ENCODE data around the gene GBE1. TPM values are rescaled to one million over a fixed set of nuclear protein-coding genes. Genes with fewer than 3 reads are reported as not detected.
"Not testable (repeated sequence)": the region's sequence is repeated elsewhere in the genome, so short reads cannot be mapped to it uniquely, and the experiment has no call there.

GBE1 gene
- polyA plus RNA-seq, 3 donors, result 26.8 to 32.2 (median 28.5) TPM

- no peak for DNase-seq (ENCODE audit: extremely low read depth in 1 of 11, low read depth in 9 of 11, low spot score in 4 of 11)
These were observed 261.4 kb downstream of the GBE1 start for GRCh38 chr3:81500039-81500438.

- no peak for DNase-seq (ENCODE audit: extremely low read depth in 1 of 11, low read depth in 9 of 11, low spot score in 4 of 11)
These were observed 263.7 kb downstream of the GBE1 start for GRCh38 chr3:81497572-81498251.

DNA sequence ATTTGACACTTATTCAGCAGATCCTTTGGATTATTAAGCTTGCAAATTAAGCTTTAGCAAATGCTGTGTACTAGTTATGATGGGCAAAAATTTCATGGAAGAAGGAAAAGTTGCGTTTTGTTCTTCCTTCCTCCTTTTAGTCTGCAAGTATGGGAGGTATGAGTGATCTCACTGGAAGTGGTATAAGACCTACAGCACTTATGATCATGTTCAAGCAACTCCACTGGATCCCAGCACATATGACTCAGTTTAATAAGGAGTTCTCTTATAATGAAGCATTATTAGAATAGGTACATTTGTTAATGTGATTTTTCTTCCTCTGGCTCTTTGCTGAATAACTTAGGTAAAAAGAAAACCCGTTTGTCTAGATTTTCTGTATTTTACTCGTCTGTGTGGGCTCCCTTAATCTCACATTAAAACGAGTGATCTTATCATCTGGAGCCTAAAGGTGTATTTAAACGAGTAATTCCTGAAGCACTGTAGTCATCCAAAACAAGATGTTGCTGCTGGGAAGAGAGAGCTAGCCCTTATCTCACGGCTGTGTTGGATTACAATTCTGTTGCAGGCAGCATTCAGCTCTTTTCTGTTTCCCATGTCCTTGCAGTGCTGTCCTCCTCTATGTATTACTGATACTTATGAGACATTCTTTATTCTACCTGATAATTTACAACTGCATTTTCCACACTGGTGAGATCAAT is 264.9 kb downstream of the GBE1 start:
- DNase-seq (ENCODE audit: extremely low read depth in 1 of 11, low read depth in 9 of 11, low spot score in 4 of 11), result no peak

- not testable (repeated sequence) for DNase-seq (ENCODE audit: extremely low read depth in 1 of 11, low read depth in 9 of 11, low spot score in 4 of 11)
These were observed 269.0 kb downstream of the GBE1 start for GRCh38 chr3:81492471-81492870.

- no peak for DNase-seq (ENCODE audit: extremely low read depth in 1 of 11, low read depth in 9 of 11, low spot score in 4 of 11)
These were observed 269.4 kb downstream of the GBE1 start for GRCh38 chr3:81492040-81492439.

- peak; percentile 39 to 75 (median 70) for DNase-seq (ENCODE audit: extremely low read depth in 1 of 11, low read depth in 9 of 11, low spot score in 4 of 11)
These were observed 270.7 kb downstream of the GBE1 start for GRCh38 chr3:81490541-81491288.

GRCh38 chr3:81485444-81485865 is 276.0 kb downstream of the GBE1 start:
- no peak for DNase-seq (ENCODE audit: extremely low read depth in 1 of 11, low read depth in 9 of 11, low spot score in 4 of 11)

DNA sequence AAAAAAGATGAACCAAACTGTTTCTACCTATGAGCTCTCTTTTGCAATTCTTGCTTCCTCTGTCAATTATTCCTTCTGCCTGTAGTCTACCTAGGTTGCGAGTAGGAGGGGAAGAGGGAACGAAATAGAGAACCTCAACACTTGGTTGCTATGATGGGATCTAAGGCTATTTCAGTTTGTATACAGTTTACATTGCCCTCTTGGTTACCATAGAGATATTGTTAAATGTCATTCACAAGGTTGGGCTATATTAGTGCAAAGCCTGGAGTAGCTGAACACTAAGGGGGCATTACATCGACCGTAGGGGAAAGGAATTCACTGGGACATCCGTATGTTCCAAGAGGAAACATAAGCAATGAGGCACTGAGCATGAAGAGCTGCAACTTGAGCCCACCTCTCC is 276.9 kb downstream of the GBE1 start:
- DNase-seq (ENCODE audit: extremely low read depth in 1 of 11, low read depth in 9 of 11, low spot score in 4 of 11), result no peak

DNA sequence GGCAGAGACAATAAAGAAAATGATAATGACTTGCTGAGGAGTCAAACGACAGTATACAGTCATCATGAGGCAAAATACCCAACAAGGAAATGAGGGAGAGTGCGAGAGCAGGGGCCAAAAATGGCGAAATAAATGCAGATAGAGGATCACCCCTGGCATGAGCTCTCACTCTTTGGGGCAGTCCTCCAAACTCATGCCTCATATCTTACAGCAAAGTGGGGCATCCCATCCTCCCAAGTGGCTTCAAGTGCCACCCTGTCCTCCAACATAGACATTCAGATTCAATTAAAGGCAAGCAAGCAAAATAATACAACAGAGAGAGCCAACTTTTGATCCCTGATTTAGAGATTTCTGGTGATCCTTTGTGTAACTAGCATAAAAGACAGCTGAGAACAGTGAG is 278.4 kb downstream of the GBE1 start:
- no peak for DNase-seq (ENCODE audit: extremely low read depth in 1 of 11, low read depth in 9 of 11, low spot score in 4 of 11)

GRCh38 chr3:81477740-81478139 is 283.7 kb downstream of the GBE1 start:
- DNase-seq (ENCODE audit: extremely low read depth in 1 of 11, low read depth in 9 of 11, low spot score in 4 of 11), result no peak

GRCh38 chr3:81476692-81477091 is 284.8 kb downstream of the GBE1 start:
- DNase-seq (ENCODE audit: extremely low read depth in 1 of 11, low read depth in 9 of 11, low spot score in 4 of 11), result no peak

GRCh38 chr3:81472600-81473362 is 288.7 kb downstream of the GBE1 start:
- no peak for DNase-seq (ENCODE audit: extremely low read depth in 1 of 11, low read depth in 9 of 11, low spot score in 4 of 11)

DNA sequence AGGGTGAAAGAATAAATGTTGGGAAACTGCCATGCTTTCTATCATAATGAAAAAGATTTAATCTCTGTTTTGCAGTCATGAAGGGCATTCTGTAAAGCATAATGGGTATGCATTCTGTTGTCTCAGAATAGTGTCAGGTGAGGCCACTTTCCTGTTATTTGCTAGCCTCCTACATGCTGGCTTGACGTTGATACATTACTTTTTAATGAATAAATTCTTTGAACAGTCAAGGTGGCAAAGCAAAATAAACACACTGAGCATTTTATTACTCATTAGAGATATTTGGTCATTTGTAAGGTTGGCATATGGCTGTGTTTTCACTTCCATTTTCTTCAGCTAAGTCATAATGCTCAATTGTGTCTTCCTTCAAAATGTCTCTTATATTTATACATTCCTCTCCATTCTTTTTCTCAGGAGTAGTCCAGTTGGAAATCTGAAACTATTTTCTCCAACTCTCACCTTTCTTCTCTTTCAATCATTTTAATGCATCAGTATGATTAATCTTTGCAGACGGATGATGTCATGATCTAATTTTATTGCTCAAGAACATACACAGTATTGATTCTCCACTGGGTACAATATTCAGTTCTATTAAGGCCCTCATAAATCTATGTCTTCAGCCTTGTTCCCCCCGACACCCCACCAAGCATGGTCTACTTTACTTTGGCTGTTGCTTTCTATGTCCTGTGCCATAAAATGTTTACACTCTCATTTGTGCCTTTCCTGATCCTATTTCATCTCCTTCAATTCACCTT is 290.7 kb downstream of the GBE1 start:
- no peak for DNase-seq (ENCODE audit: extremely low read depth in 1 of 11, low read depth in 9 of 11, low spot score in 4 of 11)

DNA sequence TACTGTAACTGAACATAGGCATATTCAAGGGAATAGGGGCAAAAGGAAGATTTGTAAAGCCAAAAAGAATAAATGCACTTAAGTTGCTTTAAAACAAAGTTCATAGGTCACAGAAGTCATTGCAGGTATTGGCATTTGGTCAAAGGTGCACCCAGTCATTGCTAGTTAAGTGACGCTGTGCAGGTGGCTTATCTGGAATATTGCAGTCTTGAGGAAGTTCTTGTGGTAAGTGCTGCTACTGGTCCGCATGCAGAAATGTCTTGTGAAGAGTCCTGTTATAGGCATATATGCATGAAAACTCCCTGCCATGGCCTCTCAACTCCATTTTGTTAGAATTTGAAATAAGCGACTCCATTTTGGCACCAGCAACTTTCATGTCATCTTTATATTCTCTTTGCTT is 293.1 kb downstream of the GBE1 start:
- DNase-seq (ENCODE audit: extremely low read depth in 1 of 11, low read depth in 9 of 11, low spot score in 4 of 11), result no peak

DNA sequence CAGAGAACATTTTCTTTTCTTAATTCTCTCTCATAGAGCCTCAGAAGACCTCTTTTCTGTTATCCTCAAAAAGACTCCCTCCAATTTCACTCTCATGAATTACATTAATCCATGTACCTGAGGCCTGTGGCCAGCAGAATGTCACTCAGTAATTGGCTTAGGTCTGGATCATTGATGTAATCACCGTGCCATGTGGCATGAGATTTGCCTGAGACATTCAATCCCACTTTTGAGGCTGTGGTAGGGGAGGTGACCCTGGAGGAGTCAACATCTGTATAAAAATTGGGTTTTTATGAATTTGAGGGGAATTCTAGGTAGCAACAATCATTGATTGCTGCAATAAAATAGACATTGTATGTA is 295.3 kb downstream of the GBE1 start:
- DNase-seq (ENCODE audit: extremely low read depth in 1 of 11, low read depth in 9 of 11, low spot score in 4 of 11), result no peak

- no peak for DNase-seq (ENCODE audit: extremely low read depth in 1 of 11, low read depth in 9 of 11, low spot score in 4 of 11)
These were observed 295.8 kb downstream of the GBE1 start for GRCh38 chr3:81465510-81466200.

DNA sequence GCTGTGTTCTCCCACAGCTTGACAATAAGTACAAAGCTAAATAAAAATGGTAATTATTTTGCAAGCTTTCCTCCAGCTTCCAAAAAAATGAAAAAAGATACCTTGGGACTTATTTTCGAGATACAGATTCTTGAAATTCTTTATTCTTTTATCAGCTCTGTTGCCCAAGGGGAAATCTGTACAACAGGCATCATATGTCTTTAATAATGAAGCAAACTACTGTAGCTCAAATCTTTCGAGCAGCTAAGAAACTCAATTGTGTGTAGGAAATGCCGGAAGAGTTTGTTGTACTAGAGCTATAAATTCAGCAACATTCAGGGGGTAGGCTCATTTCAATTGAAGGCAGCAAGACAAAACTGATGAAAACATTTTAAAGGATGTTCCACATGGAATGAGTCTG is 297.7 kb downstream of the GBE1 start:
- DNase-seq (ENCODE audit: extremely low read depth in 1 of 11, low read depth in 9 of 11, low spot score in 4 of 11), result no peak

DNA sequence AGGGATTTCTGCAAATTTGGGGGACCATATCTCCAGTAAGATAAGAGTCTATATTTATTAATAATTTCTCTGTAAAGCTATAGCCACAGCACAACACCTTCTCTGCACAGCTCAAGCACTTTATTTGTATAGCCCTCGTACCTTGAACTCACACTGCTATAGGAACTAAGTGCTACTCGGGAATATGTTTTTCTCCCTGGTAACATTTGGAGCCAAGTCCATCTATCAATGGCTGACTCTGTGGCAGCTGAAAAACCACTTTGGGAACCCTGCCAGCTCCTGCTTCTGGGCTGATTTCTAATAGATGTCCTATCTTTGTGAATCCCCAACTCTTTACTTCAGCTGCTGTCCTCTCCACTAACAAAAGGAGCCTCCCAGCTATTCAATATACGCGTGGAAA is 298.5 kb downstream of the GBE1 start:
- DNase-seq (ENCODE audit: extremely low read depth in 1 of 11, low read depth in 9 of 11, low spot score in 4 of 11), result no peak

Measured in renal cortex interstitium (tissue), 11 donors.